Caco-2 (cell line): ENCODE measurements around the gene HCRTR1. TPM values are rescaled to one million over a fixed set of nuclear protein-coding genes. Genes with fewer than 3 reads are reported as not detected.

ENCODE experiments used
- BruUV-seq: library from RNA; stranded (reverse); fragments of 400-500 nt; replicated peaks from 2 replicates; lab custom pipeline; 2021; lab: Mats Ljungman, UMichigan
- CTCF ChIA-PET: fragments of 300-600 bp; sonication (Branson Sonifier 250); formaldehyde crosslinking; loops from one replicate; lab custom pipeline; 2022; ENCODE audit warnings: antibody characterized with exemption; lab: Charles Lee
- POLR2A ChIA-PET: fragments of 300-600 bp; sonication (Branson Sonifier 250); formaldehyde crosslinking; loops from one replicate; lab custom pipeline; 2022; ENCODE audit warnings: antibody characterized with exemption; lab: Charles Lee
- DNase-seq, 2 experiments: peaks; one replicate each; pipeline versions ENCODE4 v3.0.0 to v3.0.0-alpha.2; 2020 to 2022
- H3K27me3 ChIP-seq: replicated peaks from 2 replicates; pipeline ENCODE4 v1.6.0; 2011; ENCODE audit warnings: low read length; ENCODE audit not compliant: control insufficient read depth, insufficient read depth
- H3K36me3 ChIP-seq: 2 replicates; pipeline ENCODE4 v1.5.1; 2011; ENCODE audit warnings: low read length; ENCODE audit not compliant: control insufficient read depth, insufficient read depth
- H3K4me1 ChIP-seq: fragments of 250-450 bp; sonication (Bioruptor Pico); 2 replicates; pipeline ENCODE4 v1.5.1; 2020; ENCODE audit warnings: mild to moderate bottlenecking
- H3K4me3 ChIP-seq: 2 replicates; pipeline ENCODE4 v1.5.1; 2011; ENCODE audit warnings: low read depth, mild to moderate bottlenecking, control low read depth, low read length
- H3K9me3 ChIP-seq: fragments of 250-450 bp; sonication (Bioruptor Pico); 2 replicates; pipeline ENCODE4 v1.5.1; 2020; ENCODE audit warnings: mild to moderate bottlenecking, moderate library complexity
- H3K27ac Mint-ChIP-seq: one replicate; pipeline ENCODE4 v1.8.0; 2022; ENCODE audit warnings: mixed read lengths; ENCODE audit not compliant: unreplicated experiment
- H3K27me3 Mint-ChIP-seq: one replicate; pipeline ENCODE4 v1.8.0; 2022; ENCODE audit warnings: mixed read lengths; ENCODE audit not compliant: insufficient read depth, unreplicated experiment
- H3K36me3 Mint-ChIP-seq: one replicate; pipeline ENCODE4 v1.8.0; 2022; ENCODE audit warnings: mild to moderate bottlenecking, mixed read lengths; ENCODE audit not compliant: insufficient read depth, unreplicated experiment
- H3K4me1 Mint-ChIP-seq: one replicate; pipeline ENCODE4 v1.8.0; 2022; ENCODE audit warnings: low read depth, mixed read lengths; ENCODE audit not compliant: unreplicated experiment
- H3K4me3 Mint-ChIP-seq: one replicate; pipeline ENCODE4 v1.8.0; 2022; ENCODE audit warnings: mild to moderate bottlenecking, moderate library complexity, mixed read lengths; ENCODE audit not compliant: unreplicated experiment
- H3K9me3 Mint-ChIP-seq: one replicate; pipeline ENCODE4 v1.8.0; 2022; ENCODE audit warnings: mixed read lengths; ENCODE audit not compliant: unreplicated experiment
- CTCF ChIP-seq, 2 experiments: fragments of 200-600 bp in 1 of 2; IDR thresholded peaks; 1 replicate in 1 of 2; 2 replicates in 1 of 2; pipeline versions ENCODE4 v1.5.1 to v1.8.0; 2011 to 2022; ENCODE audit warnings: antibody characterized with exemption in 1 of 2, control low read depth in 1 of 2, inconsistent platforms in 1 of 2, low read depth in 1 of 2, low read length in 1 of 2, mild to moderate bottlenecking in 1 of 2, moderate library complexity in 1 of 2; ENCODE audit not compliant: insufficient read depth in 1 of 2, severe bottlenecking in 1 of 2, unreplicated experiment in 1 of 2
- intact Hi-C: fragments of 100-400 bp; cut with micrococcal nuclease; formaldehyde crosslinking; loops from one replicate; pipeline ENCODE4 v1.10.0; 2022; ENCODE audit not compliant: unreplicated experiment
- total RNA-seq: library from RNA; stranded (reverse); gene quantifications from 2 replicates; pipeline ENCODE4 v1.2.3, GENCODE V29; 2022

HCRTR1 gene
- total RNA-seq, 1 experiment from 2014 or later = not detected

GRCh38 chr1:31639543-31639942, 22.1 kb downstream of the HCRTR1 start:
- intact Hi-C loops = no loop called here
- ChIA-PET POLR2A (no interaction called here), CTCF (no interaction called here)
- Histone ChIP-seq H3K9me3 (no peaks in the 10 kb centered on the region), H3K4me3 (no peak overlapping the region), H3K4me1 (no peaks in the 10 kb centered on the region), H3K36me3 (no peaks in the 10 kb centered on the region), H3K27me3 (no peaks in the 10 kb centered on the region)
- Mint-ChIP-seq H3K4me3 (no peak overlapping the region), H3K36me3 (peaks cover 5% of the 10 kb centered on the region), H3K4me1 (no peaks in the 10 kb centered on the region), H3K27me3 (no peaks in the 10 kb centered on the region), H3K27ac (no peak overlapping the region), H3K9me3 (no peaks in the 10 kb centered on the region)
- DNase-seq = no peak
- no peak for TF ChIP-seq CTCF (IDR thresholded peaks at IDR 0.05; ENCODE audit: insufficient read depth in 1 of 2, low read depth in 1 of 2, low read length in 1 of 2, severe bottlenecking in 1 of 2, unreplicated experiment in 1 of 2)
- BruUV-seq = no TSS peak

GRCh38 chr1:31640179-31640578, 22.7 kb downstream of the HCRTR1 start:
- H3K9me3 ChIP-seq = no peaks in the 10 kb centered on the region
- ChIA-PET POLR2A (no interaction called here), CTCF (no interaction called here)
- H3K27me3 ChIP-seq = no peaks in the 10 kb centered on the region
- H3K4me3 ChIP-seq = no peak overlapping the region
- H3K27ac Mint-ChIP-seq = no peak overlapping the region
- no peaks in the 10 kb centered on the region for H3K4me1 Mint-ChIP-seq
- DNase-seq = no peak
- peaks cover 11% of the 10 kb centered on the region for H3K36me3 Mint-ChIP-seq
- no peak for TF ChIP-seq CTCF (IDR thresholded peaks at IDR 0.05; ENCODE audit: insufficient read depth in 1 of 2, low read depth in 1 of 2, low read length in 1 of 2, severe bottlenecking in 1 of 2, unreplicated experiment in 1 of 2)
- H3K27me3 Mint-ChIP-seq = no peaks in the 10 kb centered on the region
- BruUV-seq = no TSS peak
- intact Hi-C loops = no loop called here
- no peaks in the 10 kb centered on the region for H3K36me3 ChIP-seq
- no peak overlapping the region for H3K4me3 Mint-ChIP-seq
- no peaks in the 10 kb centered on the region for H3K4me1 ChIP-seq
- H3K9me3 Mint-ChIP-seq = no peaks in the 10 kb centered on the region

GRCh38 chr1:31640964-31641363, 23.5 kb downstream of the HCRTR1 start:
- Histone ChIP-seq H3K36me3 (no peaks in the 10 kb centered on the region), H3K4me3 (no peak overlapping the region), H3K4me1 (0 out of 2 replicates have a peak, but pooled peaks cover 4% of the 10 kb centered on the region), H3K27me3 (no peaks in the 10 kb centered on the region), H3K9me3 (no peaks in the 10 kb centered on the region)
- no peak for DNase-seq
- no peaks in the 10 kb centered on the region for H3K27me3 Mint-ChIP-seq
- no peaks in the 10 kb centered on the region for H3K9me3 Mint-ChIP-seq
- no peaks in the 10 kb centered on the region for H3K4me1 Mint-ChIP-seq
- H3K36me3 Mint-ChIP-seq = peaks cover 16% of the 10 kb centered on the region
- intact Hi-C loops = no loop called here
- no peak for TF ChIP-seq CTCF (IDR thresholded peaks at IDR 0.05; ENCODE audit: insufficient read depth in 1 of 2, low read depth in 1 of 2, low read length in 1 of 2, severe bottlenecking in 1 of 2, unreplicated experiment in 1 of 2)
- H3K27ac Mint-ChIP-seq = no peak overlapping the region
- ChIA-PET POLR2A (no interaction called here), CTCF (no interaction called here)
- no peak overlapping the region for H3K4me3 Mint-ChIP-seq
- BruUV-seq = no TSS peak
